HCT116 (cell line): ENCODE results near the gene CTDSPL2. TPM values are rescaled to one million over a fixed set of nuclear protein-coding genes. Genes with fewer than 3 reads are reported as not detected.

ENCODE experiments used
- ATAC-seq: fragments of 200-7000 bp; cut with Tn5 transposase; 2 replicates; pipeline ENCODE4 v1.9.1; 2020; ENCODE audit warnings: mild to moderate bottlenecking, moderate library complexity
- BruUV-seq: library from RNA; stranded (reverse); fragments of 400-500 nt; replicated peaks from 2 replicates; lab custom pipeline; 2021; lab: Mats Ljungman, UMichigan
- CTCF ChIA-PET: fragments of 300-600 bp; sonication (Branson Sonifier 250); formaldehyde crosslinking; loops from one replicate; lab custom pipeline; 2021; ENCODE audit warnings: antibody characterized with exemption; lab: Charles Lee
- POLR2A ChIA-PET: fragments of 300-600, 350-600 bp; sonication (Branson Sonifier 250); formaldehyde crosslinking; loops from one replicate; lab custom pipeline; 2021; ENCODE audit warnings: antibody characterized with exemption; lab: Charles Lee
- RAD21 ChIA-PET, 2 experiments: fragments of 300-600 bp; sonication (Branson Sonifier 250); formaldehyde crosslinking; loops; one replicate each; lab custom pipeline; 2023; ENCODE audit warnings: low total read pairs in 2 of 2; ENCODE audit not compliant: uncharacterized antibody in 2 of 2, unreplicated experiment in 2 of 2, low non-redundant PET in 1 of 2; lab: Charles Lee
- DNase-seq: peaks from one replicate; pipeline ENCODE4 v3.0.0-alpha.2; 2010; ENCODE audit warnings: low read depth, low spot score
- H2AFZ ChIP-seq: fragments of 200-600 bp; shearing (Covaris generic), sonication (generic); 2 replicates; pipeline ENCODE4 v1.6.1; 2017; ENCODE audit warnings: low read depth, mixed run types, mixed read lengths, antibody characterized with exemption, low read length; ENCODE audit not compliant: poor library complexity, severe bottlenecking
- H3K27ac ChIP-seq: 2 replicates; pipeline ENCODE4 v1.5.1; 2012; ENCODE audit warnings: low read depth, low read length
- H3K27me3 ChIP-seq: fragments of 200-600 bp; sonication (generic); 2 replicates; pipeline ENCODE4 v1.6.1; 2016; ENCODE audit warnings: mixed run types, low read length, mixed read lengths; ENCODE audit not compliant: insufficient read depth
- H3K36me3 ChIP-seq, 2 experiments: fragments of 200-500 bp in 1 of 2; fragments of 200-600 bp in 1 of 2; sonication (Bioruptor generic) in 1 of 2; sonication (generic) in 1 of 2; 2 replicates each; pipeline versions ENCODE4 v1.5.1 to v1.6.1; 2014 to 2016; ENCODE audit warnings: low read length in 2 of 2, inconsistent platforms in 1 of 2, mixed read lengths in 1 of 2, mixed run types in 1 of 2; ENCODE audit not compliant: insufficient read depth in 2 of 2, control insufficient read depth in 1 of 2
- H3K4me1 ChIP-seq, 2 experiments: fragments of 200-600 bp in 1 of 2; sonication (generic) in 1 of 2; 2 replicates each; pipeline versions ENCODE4 v1.5.1 to v1.6.1; 2012 to 2017; ENCODE audit warnings: low read length in 2 of 2, inconsistent platforms in 1 of 2, mild to moderate bottlenecking in 1 of 2, mixed read lengths in 1 of 2, mixed run types in 1 of 2, moderate library complexity in 1 of 2; ENCODE audit not compliant: insufficient read depth in 2 of 2, control insufficient read depth in 1 of 2
- H3K4me2 ChIP-seq: fragments of 200-600 bp; sonication (generic); 2 replicates; pipeline ENCODE4 v1.6.1; 2017; ENCODE audit warnings: mixed run types, low read length, mixed read lengths
- H3K4me3 ChIP-seq, 2 experiments: fragments of 200-600 bp in 1 of 2; sonication (generic) in 1 of 2; replicated peaks in 1 of 2; 2 replicates each; pipeline ENCODE4 v1.5.1; 2011 to 2016; ENCODE audit warnings: low read length in 2 of 2, control low read depth in 1 of 2, low read depth in 1 of 2, mild to moderate bottlenecking in 1 of 2, mixed read lengths in 1 of 2, mixed run types in 1 of 2
- H3K79me2 ChIP-seq: fragments of 200-600 bp; sonication (generic); 2 replicates; pipeline ENCODE4 v1.6.1; 2017; ENCODE audit warnings: mild to moderate bottlenecking, mixed run types, low read length, moderate library complexity, mixed read lengths; ENCODE audit not compliant: insufficient read depth
- H3K9ac ChIP-seq: fragments of 200-600 bp; sonication (generic); 2 replicates; pipeline ENCODE4 v1.6.1; 2016; ENCODE audit warnings: low read length, mixed read lengths
- H3K9me2 ChIP-seq: fragments of 200-600 bp; sonication (generic), shearing (Covaris generic); 2 replicates; pipeline ENCODE4 v1.6.1; 2017; ENCODE audit warnings: mixed run types, mild to moderate bottlenecking, moderate library complexity; ENCODE audit not compliant: insufficient read depth
- H3K9me3 ChIP-seq, 2 experiments: fragments of 200-500 bp in 1 of 2; fragments of 200-600 bp in 1 of 2; sonication (Bioruptor generic) in 1 of 2; sonication (generic) in 1 of 2; 2 replicates each; pipeline ENCODE4 v1.6.1; 2014 to 2017; ENCODE audit warnings: low read length in 2 of 2, mixed read lengths in 2 of 2, inconsistent platforms in 1 of 2, low read depth in 1 of 2, mild to moderate bottlenecking in 1 of 2, mixed run types in 1 of 2, moderate library complexity in 1 of 2; ENCODE audit not compliant: control insufficient read depth in 1 of 2, insufficient read depth in 1 of 2
- H4K20me1 ChIP-seq: fragments of 200-600 bp; sonication (generic), shearing (Covaris generic); 2 replicates; pipeline ENCODE4 v1.6.1; 2017; ENCODE audit warnings: mixed run types, mild to moderate bottlenecking, moderate library complexity; ENCODE audit not compliant: insufficient read depth
- EGR1 ChIP-seq: IDR thresholded peaks from 2 replicates; pipeline ENCODE4 v1.6.1; 2012; ENCODE audit warnings: low read depth
- EZH2 ChIP-seq: fragments of 200-600 bp; sonication (generic); IDR thresholded peaks from 2 replicates; pipeline ENCODE4 v1.6.1; 2017; ENCODE audit warnings: antibody characterized with exemption, mixed run types
- RAD21 ChIP-seq: IDR thresholded peaks from 2 replicates; pipeline ENCODE4 v1.6.1; 2012; ENCODE audit warnings: low read depth, mild to moderate bottlenecking
- SIN3A ChIP-seq: IDR thresholded peaks from 2 replicates; pipeline ENCODE4 v1.6.1; 2012; ENCODE audit warnings: low read depth
- SP1 ChIP-seq: IDR thresholded peaks from 2 replicates; pipeline ENCODE4 v1.6.1; 2012; ENCODE audit warnings: low read depth
- intact Hi-C: fragments of 100-400 bp; cut with micrococcal nuclease; formaldehyde crosslinking; loops from 2 replicates; pipeline ENCODE4 v1.10.0; 2022
- total RNA-seq: library from RNA; stranded (reverse); gene quantifications from one replicate; pipeline ENCODE4 v1.2.1, GENCODE V29; 2021; ENCODE audit not compliant: unreplicated experiment
- TF ChIP-seq, protein P1 (sequence below), 3 experiments: fragments of 200-600 bp in 1 of 3; sonication (generic) in 1 of 3; IDR thresholded peaks in 2 of 3; conservative IDR thresholded peaks in 1 of 3; 2 replicates each; pipeline ENCODE4 v1.5.1; 2012 to 2017; ENCODE audit warnings: low read depth in 2 of 3, low read length in 2 of 3, antibody characterized with exemption in 1 of 3, borderline replicate concordance in 1 of 3, control low read depth in 1 of 3, mild to moderate bottlenecking in 1 of 3, mixed read lengths in 1 of 3, mixed run types in 1 of 3, moderate library complexity in 1 of 3; ENCODE audit not compliant: insufficient read depth in 1 of 3
- TF ChIP-seq, protein P2 (sequence below): IDR thresholded peaks from 2 replicates; pipeline ENCODE4 v1.6.1; 2011; ENCODE audit warnings: mild to moderate bottlenecking, low read length, moderate library complexity; ENCODE audit not compliant: insufficient replicate concordance; ENCODE audit errors: extremely low read depth

The CTDSPL2 gene
- total RNA-seq, 1 experiment from 2014 or later: 56.0 TPM

DNA sequence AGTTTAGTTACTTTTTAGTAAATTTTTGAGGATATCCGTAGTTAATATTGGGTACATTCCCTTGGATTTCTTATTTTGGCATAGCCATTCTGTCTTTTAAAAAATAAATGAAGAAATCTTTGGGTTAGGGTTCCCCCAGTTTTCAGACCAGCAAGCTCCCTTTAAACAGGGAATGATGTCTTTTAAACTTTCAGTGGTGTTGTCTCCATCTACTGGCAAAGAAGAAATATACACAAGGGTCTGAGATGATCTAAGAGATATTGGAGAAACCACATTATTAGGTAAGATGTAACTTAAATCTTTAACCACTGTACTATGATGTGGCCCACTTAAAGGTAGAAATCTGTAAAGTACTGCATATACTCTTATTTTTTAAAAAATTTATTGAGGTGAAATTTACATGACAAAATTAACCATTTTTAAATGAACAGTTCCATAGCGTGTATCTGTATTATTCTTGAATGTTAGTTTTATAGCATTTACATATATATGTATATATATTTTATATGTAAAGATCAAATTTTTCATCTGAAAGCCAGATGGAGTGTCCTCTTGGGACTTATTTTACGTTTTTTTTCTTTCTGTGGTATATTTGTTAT lies 74.4 kb downstream of the CTDSPL2 start:
- Histone ChIP-seq H3K27me3 (no peaks in the 10 kb centered on the region), H4K20me1 (peaks cover 18% of the 10 kb centered on the region; the same call in 1 of the 2 replicates), H2AFZ (no peak overlapping the region), H3K9me2 (no peaks in the 10 kb centered on the region), H3K36me3 (peaks cover 12 to 25% of the 10 kb centered on the region in 2 experiments; a peak in 3 of 4 replicates), H3K27ac (no peak overlapping the region), H3K4me1 (no peaks in the 10 kb centered on the region), H3K9me3 (no peaks in the 10 kb centered on the region), H3K9ac (no peak overlapping the region), H3K4me3 (no peak overlapping the region), H3K79me2 (peaks cover 37% of the 10 kb centered on the region), H3K4me2 (no peak overlapping the region)
- POLR2A ChIA-PET: interaction anchor here (0.6 to 1.0 kb wide), 2 partner anchors 35 to 402 kb away, joined by 3 read pairs; partner anchors contain the start of gene EIF3J
- CTCF ChIA-PET: interaction anchor here (0.6 to 2.5 kb wide), 20 partner anchors 9 to 561 kb away, joined by 3 to 28 read pairs (median 4); partner anchors contain the start of genes CTDSPL2 and SPG11
- intact Hi-C loops: loop anchor here (5.0 to 10.0 kb wide), 3 partner anchors 285 to 627 kb away; no protein-coding TSS in a partner anchor
- no TSS peak for BruUV-seq
- TF ChIP-seq, protein P1, sequence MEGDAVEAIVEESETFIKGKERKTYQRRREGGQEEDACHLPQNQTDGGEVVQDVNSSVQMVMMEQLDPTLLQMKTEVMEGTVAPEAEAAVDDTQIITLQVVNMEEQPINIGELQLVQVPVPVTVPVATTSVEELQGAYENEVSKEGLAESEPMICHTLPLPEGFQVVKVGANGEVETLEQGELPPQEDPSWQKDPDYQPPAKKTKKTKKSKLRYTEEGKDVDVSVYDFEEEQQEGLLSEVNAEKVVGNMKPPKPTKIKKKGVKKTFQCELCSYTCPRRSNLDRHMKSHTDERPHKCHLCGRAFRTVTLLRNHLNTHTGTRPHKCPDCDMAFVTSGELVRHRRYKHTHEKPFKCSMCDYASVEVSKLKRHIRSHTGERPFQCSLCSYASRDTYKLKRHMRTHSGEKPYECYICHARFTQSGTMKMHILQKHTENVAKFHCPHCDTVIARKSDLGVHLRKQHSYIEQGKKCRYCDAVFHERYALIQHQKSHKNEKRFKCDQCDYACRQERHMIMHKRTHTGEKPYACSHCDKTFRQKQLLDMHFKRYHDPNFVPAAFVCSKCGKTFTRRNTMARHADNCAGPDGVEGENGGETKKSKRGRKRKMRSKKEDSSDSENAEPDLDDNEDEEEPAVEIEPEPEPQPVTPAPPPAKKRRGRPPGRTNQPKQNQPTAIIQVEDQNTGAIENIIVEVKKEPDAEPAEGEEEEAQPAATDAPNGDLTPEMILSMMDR (IDR thresholded peaks at IDR 0.05 in 2 of 3, conservative IDR thresholded peaks at IDR 0.05 in 1 of 3; ENCODE audit: borderline replicate concordance in 1 of 3, insufficient read depth in 1 of 3, low read depth in 2 of 3, low read length in 2 of 3): peak; percentile 48 to 71 (median 56); a peak in 5 of 6 replicates
- TF ChIP-seq SIN3A: no peak
- TF ChIP-seq, protein P2, sequence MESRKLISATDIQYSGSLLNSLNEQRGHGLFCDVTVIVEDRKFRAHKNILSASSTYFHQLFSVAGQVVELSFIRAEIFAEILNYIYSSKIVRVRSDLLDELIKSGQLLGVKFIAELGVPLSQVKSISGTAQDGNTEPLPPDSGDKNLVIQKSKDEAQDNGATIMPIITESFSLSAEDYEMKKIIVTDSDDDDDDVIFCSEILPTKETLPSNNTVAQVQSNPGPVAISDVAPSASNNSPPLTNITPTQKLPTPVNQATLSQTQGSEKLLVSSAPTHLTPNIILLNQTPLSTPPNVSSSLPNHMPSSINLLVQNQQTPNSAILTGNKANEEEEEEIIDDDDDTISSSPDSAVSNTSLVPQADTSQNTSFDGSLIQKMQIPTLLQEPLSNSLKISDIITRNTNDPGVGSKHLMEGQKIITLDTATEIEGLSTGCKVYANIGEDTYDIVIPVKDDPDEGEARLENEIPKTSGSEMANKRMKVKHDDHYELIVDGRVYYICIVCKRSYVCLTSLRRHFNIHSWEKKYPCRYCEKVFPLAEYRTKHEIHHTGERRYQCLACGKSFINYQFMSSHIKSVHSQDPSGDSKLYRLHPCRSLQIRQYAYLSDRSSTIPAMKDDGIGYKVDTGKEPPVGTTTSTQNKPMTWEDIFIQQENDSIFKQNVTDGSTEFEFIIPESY: no peak
- no peak for TF ChIP-seq EZH2
- TF ChIP-seq EGR1: no peak
- TF ChIP-seq RAD21: peak; percentile 62
- no peak for TF ChIP-seq SP1
- RAD21 ChIA-PET: interaction anchor here in 1 of 2 experiments (0.6 kb wide), 1 partner anchor 593 kb away, joined by 3 read pairs; no protein-coding TSS in a partner anchor
- ATAC-seq (peak; percentile 80), DNase-seq (peak; percentile 4)
